ENCODE results near the gene GRHL1.
A peak's percentile ranks its signal among the peaks of the same experiment; 100 is the strongest.

Gene GRHL1

DNA sequence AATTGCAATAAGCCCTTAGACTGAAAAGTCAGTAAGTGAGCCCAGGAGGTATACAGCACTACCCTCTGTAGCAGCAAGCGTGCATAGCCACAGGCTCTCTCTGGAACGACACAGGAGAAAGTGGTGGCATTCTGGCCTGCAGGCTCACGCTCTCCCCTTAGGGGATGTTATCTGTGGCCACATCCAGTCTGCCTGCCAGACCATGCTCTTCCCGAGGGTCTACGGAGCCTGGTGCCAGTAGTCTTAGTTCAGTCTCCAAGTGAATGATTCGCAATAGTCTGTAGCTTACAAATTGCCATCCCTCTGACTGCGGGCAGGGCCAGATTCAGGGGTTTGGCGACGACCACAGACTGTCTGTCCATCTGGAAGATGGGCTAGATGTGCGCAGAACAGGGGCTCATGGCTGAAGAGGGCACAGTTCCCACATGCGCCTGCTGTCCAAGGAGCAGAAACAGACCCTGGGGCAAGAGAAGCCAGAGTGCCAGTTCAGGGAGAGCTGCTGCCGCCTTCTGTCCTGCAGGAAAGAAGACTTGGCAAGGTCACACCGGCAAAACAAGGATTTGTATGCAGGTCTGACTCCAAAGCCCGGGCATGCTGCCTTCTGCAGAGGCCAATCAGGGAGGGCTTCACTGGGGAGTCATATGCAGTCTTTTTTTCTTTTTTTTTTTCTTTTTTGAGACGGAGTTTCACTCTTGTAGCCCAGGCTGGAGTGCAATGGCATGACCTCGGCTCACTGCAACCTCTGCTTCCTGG is 88.3 kb downstream of the GRHL1 start:
- DNase-seq (ENCODE audit: low read depth in 3 of 3, low spot score in 1 of 3) = no peak

- no peak for DNase-seq (ENCODE audit: low read depth in 3 of 3, low spot score in 1 of 3)
These were observed 90.2 kb downstream of the GRHL1 start for GRCh38 chr2:10041711-10042110.

DNA sequence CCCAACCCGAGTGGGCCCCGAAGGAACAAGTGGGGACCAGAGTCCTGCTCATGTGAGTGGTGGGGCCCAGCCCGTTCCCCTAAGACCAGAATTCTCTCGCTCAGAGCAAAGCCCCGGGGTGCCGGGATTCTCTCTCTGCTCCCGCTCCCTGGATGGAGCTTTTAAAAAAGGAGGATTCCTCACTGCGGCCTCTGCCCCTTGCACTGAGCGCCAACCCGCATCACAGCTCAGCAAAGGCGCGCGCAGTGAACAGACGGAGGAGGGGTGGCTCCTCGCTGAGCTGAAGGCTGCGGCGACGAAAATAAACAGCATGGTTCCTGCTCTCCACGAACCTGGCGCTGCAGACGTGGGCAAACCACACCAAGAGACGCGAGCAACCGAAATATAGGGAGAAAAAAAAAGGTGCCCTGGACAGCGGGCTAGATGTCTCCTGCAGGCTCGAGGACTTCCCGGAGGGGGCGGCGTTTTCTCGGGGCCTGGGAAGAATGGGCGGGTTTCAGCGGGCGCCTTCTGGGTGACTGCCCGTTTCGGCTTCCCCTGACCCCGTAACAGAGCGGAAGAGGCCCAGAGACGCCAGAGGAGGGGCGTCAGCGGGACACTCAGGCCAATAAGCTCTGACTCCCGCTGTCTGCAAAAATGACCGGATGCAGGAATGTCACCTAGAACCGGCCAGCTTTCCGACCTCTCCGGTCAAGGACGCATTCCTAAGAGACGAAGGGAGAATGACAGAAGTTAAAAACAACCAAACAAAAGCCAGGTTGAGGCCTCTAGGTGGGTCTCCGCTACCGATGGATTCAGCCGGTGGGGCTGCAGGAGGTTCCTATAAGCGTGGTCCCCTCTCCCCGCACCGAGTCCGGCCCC is 91.0 kb downstream of the GRHL1 start:
- DNase-seq (ENCODE audit: low read depth in 3 of 3, low spot score in 1 of 3) = no peak

- DNase-seq (ENCODE audit: low read depth in 3 of 3, low spot score in 1 of 3) = peak; percentile 64 to 67 (median 66)
These were observed 91.9 kb downstream of the GRHL1 start, which contains the start of gene KLF11 for GRCh38 chr2:10043256-10043905. TSS of gene KLF11 (plus strand) at chr2:10043550. CDS start at chr2:10043717, 167 bp downstream.

- peak; percentile 75 to 94 (median 78) for DNase-seq (ENCODE audit: low read depth in 3 of 3, low spot score in 1 of 3)
These were observed 92.6 kb downstream of the GRHL1 start for GRCh38 chr2:10043906-10044601.

GRCh38 chr2:10045561-10046355 is 94.3 kb downstream of the GRHL1 start:
- DNase-seq (ENCODE audit: low read depth in 3 of 3, low spot score in 1 of 3) = no peak

DNA sequence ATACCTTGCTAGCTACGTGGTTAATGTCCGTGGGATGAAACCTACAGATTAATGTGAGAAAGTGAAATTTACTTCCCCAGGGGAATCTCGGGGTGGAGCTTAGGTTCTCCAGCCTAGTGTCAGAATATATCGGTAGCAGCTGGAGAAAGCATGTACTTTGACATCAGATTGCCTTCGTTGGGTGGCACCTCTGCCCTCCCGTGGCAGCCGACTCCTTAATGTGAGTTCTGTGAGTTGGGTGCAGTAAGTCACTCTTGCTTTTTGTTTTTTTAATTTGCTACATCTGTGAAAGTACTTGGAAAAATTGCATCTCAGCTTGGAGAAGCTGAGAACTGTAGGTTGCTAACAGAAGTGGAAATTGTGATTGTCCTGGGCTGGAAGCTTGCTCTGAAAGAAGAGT is 95.4 kb downstream of the GRHL1 start:
- no peak for DNase-seq (ENCODE audit: low read depth in 3 of 3, low spot score in 1 of 3)

DNA sequence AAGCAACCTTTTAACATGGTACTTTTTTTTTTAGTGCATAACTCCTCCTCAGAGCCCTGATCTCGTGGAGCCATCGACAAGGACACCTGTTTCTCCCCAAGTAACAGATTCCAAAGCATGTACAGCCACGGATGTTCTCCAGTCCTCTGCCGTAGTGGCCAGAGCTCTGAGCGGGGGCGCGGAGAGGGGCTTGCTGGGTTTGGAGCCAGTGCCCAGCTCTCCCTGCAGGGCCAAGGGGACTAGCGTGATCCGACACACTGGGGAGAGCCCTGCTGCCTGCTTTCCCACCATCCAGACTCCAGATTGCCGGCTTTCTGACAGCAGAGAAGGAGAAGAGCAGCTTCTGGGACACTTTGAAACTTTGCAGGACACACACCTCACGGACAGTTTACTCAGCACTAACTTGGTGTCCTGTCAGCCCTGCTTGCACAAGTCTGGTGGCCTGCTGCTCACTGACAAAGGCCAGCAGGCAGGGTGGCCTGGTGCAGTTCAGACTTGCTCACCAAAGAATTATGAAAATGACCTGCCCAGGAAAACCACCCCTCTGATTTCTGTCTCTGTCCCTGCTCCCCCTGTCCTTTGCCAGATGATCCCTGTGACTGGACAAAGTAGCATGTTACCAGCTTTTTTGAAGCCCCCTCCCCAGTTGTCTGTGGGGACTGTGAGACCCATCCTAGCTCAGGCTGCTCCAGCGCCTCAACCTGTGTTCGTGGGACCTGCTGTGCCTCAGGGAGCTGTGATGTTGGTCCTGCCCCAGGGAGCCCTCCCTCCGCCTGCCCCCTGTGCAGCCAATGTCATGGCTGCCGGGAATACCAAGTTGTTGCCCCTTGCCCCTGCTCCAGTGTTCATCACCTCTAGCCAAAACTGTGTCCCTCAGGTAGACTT is 96.4 kb downstream of the GRHL1 start:
- DNase-seq (ENCODE audit: low read depth in 3 of 3, low spot score in 1 of 3) = no peak

GRCh38 chr2:10048501-10049171 is 97.1 kb downstream of the GRHL1 start:
- DNase-seq (ENCODE audit: low read depth in 3 of 3, low spot score in 1 of 3) = no peak

All from stimulated activated CD4-positive, alpha-beta T cell treated with anti-CD3 and anti-CD28 coated beads, TNF-alpha, amount 100 ng/mL, for 1 hour (primary cell).